ENCODE results near the gene SNRNP27.
A peak's percentile ranks its signal among the peaks of the same experiment; 100 is the strongest.

Gene SNRNP27

DNA sequence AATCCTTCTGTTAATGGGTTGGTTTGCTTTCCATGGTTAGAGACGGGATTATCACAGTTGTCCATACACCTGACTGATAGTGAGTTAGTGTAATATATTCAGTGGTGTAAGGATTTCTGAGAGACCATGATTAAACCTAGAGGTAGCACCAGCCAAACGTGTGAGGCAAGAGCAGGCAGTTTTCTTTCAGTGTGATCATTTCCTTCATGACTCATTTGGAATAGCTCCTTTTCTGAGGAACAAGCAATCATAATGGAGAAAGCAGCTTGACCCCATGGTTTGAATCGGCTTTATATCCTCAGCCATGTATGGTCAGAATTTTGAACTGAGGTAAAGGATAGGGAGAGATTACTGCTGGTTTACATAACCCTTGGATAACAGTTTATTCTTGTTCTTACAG lies 24.1 kb downstream of the SNRNP27 start:
- no peak for DNase-seq

- DNase-seq: no peak
Observed at GRCh38 chr2:69918401-69918800, 24.6 kb downstream of the SNRNP27 start.

DNA sequence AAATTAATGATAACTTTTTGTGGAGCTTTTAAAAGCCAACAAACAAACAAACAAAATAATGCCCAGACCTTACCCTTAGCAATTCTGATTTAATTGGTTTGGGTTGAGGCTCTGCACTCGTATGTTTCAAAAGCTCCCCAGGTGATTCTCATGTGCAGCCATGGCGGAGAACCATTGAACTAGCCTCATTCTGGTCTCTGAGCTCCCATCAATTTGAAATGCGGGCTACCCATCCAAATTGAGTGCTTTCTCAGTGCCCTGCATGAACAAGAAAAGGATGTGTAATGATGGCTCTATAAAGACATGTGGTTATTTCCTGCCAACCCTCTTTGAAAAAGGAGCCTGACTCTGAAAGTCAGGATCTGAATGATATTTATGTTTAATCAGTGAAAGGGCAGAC lies 29.4 kb downstream of the SNRNP27 start:
- DNase-seq: no peak

- DNase-seq: no peak
Observed at GRCh38 chr2:69926849-69927515, 33.2 kb downstream of the SNRNP27 start.

- no peak for DNase-seq
Observed at GRCh38 chr2:69931832-69932595, 38.3 kb downstream of the SNRNP27 start.

GRCh38 chr2:69932596-69932922 lies 38.8 kb downstream of the SNRNP27 start:
- no peak for DNase-seq

DNA sequence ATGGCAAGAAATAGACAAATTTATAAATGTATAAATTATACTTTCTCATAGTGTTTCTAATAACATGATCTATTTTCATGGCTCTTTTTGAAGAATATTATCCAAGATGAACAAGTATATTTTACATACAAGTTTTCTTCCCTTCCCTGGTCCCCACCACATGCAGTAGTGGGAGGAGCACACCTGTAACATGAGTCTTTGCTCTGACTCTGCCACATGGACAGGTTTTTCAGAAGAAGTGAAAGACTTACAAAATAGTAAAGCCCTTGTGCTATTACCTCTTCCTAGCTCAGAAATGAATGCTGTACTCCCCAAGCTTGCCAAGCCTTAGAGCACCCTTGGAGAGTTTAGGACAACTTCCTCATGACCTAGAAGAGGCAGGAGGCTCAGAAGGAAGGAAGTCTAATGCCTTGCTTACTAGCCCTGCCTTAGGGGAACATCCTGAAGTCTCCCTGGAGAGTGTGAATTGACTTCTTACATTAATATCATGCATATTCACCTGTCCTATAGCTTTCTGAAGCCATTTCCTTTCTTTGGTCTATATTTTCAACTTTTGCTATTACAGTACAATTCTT lies 39.6 kb downstream of the SNRNP27 start:
- no peak for DNase-seq

GRCh38 chr2:69933839-69934613 lies 40.3 kb downstream of the SNRNP27 start:
- DNase-seq: peak; percentile 32 to 48

- DNase-seq: no peak
Observed at GRCh38 chr2:69934614-69934908, 40.8 kb downstream of the SNRNP27 start.

- DNase-seq: no peak
Observed at GRCh38 chr2:69935011-69935410, 41.3 kb downstream of the SNRNP27 start.

- no peak for DNase-seq
Observed at GRCh38 chr2:69936906-69937305, 43.1 kb downstream of the SNRNP27 start.

- no peak for DNase-seq
Observed at GRCh38 chr2:69937968-69938367, 44.2 kb downstream of the SNRNP27 start.

GRCh38 chr2:69939722-69940121 lies 46.0 kb downstream of the SNRNP27 start:
- no peak for DNase-seq

DNA sequence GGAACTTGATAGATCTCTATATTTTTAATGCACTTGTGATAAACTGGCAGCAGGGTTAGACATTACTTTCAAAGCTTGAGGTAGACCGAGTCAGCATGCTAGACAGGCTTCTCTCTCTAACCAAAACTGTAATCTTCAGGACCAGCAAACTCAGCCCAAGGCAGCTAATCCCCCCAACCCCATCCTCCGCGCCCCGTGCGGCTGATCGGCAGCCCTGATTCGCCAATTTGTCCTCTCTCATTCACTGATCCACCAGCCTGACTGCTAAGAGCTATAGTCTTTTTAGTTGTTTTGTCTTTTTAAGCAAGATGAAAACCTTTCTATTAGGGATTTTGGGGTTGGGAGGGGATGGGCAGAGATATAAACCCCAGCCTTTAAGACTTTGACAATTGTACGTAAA lies 46.9 kb downstream of the SNRNP27 start:
- DNase-seq: no peak

GRCh38 chr2:69943000-69943842 lies 49.5 kb downstream of the SNRNP27 start:
- DNase-seq: no peak

GRCh38 chr2:69943843-69944525 lies 50.2 kb downstream of the SNRNP27 start:
- DNase-seq: no peak

GRCh38 chr2:69944756-69945155 lies 51.0 kb downstream of the SNRNP27 start:
- DNase-seq: no peak

DNA sequence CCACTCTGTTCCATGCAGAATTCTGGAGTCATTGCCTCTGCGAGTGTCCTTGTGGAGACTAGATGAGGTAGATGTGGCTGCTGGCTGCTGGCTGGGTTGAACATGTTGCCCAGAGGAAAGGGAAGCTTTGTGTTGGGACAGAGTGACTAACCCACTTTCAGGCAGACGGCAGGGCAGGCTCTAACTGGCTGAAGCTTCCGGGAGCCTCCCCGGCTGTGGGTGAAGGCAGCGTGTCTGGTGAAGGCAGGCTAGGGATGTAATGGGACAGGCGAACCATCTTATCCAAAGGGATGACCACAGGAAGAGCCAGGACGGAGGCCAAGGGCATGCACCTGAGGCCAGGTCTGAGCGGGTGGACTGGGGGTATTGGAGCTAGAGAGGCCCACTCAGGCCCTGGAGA lies 51.7 kb downstream of the SNRNP27 start:
- DNase-seq: no peak

DNA sequence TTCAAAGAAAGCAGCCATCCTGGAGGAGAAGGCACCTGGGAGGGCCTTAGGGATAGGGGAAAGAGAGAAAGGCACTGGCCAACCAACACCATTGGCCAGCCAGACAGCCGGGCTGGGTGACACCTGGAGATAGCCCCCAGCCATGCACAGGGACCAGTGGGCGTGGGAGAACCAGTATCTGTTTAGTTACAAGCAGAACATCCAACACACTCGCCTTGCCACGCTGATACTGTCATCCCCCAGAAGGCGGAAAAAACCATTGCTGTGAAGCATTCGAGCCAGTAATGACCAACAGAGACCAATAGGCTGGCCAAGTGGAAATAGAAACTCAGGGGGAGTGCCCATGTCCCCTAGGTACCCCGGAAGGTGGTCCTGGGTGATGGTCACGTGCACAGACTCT lies 52.2 kb downstream of the SNRNP27 start:
- no peak for DNase-seq

- DNase-seq: peak; percentile 37 to 47
Observed at GRCh38 chr2:69946351-69947324, 52.9 kb downstream of the SNRNP27 start.

GRCh38 chr2:69947325-69947931 lies 53.7 kb downstream of the SNRNP27 start:
- DNase-seq: no peak
